Stromal cell of bone marrow (primary cell): ENCODE data around the gene TREM2.

Experiments used
- DNase-seq: peaks from one replicate; pipeline ENCODE4 v3.0.0-alpha.2; 2012; ENCODE audit warnings: low read depth

Gene TREM2

DNA sequence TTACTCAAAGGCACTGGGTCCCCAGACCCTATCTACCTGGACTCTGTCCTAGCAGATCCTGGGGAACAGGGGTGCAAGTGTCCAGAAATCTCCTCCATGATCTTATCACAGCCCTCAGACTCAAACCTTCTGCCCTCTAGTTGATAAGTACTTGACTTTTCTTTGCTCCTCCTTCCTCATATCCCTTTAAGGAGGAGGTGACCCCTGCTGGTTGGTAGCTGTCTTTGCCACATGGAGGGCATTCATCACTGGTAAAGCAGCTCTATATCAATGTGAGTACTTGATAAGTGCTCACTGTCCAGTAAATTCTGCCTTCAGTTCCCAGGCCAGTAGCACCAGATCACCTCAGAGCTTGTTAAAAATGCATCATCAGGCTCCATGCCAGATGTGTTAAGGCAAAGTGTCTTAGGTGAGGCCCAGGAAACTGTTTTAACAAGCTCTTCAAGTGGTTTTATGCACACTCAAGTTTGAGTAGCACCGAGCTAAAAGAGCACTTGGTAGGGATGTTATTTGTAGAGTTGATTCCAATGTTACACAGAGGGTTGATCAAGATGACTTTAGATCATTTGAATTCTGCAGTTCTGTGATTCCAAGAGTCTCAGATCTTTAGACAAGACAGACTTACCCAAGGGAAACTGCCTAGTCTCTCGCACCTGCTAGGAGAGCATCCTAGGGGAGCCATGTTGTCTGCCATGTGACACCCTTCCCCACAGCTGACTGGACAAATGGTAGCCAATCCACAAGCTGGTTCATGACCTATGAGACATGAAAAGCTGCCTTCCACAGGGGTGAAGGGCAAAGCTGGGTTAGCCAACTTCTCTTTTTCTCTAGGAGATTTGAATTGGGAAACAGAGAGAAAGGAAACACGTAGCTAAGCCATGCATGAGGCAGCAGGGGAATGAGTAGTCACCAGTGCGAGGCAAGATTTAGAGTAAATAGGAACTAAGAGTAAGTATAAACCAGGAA lies 19.4 kb upstream of the TREM2 start:
- DNase-seq = peak; percentile 22

- DNase-seq = no peak
Measured at GRCh38 chr6:41181566-41181965, 18.6 kb upstream of the TREM2 start.

DNA sequence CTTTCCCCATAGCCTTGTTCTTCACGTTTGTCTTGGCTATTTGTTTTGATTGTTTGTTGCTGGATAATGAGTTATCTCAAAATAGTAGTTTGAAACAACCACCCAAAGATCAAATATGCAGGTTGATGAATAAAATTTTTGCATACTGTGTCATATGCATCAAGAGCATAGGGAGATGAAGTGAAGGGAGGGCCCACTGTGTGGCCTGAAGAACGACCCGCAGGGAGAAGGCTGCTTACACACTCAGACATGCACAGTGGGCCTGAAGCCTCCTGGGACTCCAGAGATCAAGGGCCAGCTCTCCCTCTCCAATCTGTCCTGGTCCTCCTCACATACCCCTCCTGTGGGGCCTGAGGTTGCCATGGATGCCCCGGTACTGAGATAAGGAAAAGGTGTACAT lies 16.2 kb upstream of the TREM2 start:
- DNase-seq = no peak

DNA sequence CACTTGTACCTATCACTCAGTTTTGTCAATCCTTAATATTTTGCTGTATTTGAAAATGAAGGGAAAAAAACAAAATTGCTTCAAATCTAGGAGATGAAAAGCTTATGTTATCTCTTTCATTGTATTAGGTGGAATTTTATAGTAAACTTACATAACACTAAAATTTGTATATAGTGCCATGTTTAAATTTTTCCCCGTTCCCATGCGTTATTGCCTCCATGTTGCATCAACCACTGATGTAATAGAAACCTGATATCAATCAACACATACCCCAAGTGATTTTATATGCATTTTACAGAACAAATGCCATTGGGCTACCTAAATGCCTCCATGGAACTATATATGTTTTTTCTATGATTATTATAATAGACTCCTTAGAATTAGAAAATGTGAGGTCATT lies 14.8 kb upstream of the TREM2 start:
- DNase-seq = no peak

DNA sequence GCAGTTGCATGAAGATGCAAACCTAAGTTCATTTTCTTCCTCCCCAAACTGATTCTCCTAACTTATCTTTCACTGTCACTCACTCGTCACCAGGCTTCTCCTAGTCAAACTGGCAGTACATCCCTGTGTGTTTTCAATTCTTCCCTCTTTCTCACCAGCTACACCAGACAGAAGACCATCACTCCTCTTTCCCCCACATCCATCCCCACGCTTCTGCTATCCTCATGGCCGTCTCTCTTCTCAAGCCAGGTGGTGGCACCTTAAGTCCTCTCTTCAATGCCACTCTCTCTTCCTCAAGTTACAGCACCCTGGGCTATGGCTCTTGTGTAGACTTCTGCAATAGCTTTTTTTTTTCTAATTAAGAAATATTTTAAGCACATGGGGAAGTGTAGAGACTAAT lies 14.4 kb upstream of the TREM2 start:
- no peak for DNase-seq

- DNase-seq = no peak
Measured at GRCh38 chr6:41176189-41176588, 13.3 kb upstream of the TREM2 start.

GRCh38 chr6:41175084-41175483 lies 12.2 kb upstream of the TREM2 start:
- no peak for DNase-seq

- DNase-seq = no peak
Measured at GRCh38 chr6:41174610-41175009, 11.7 kb upstream of the TREM2 start.

- DNase-seq = no peak
Measured at GRCh38 chr6:41171908-41172307, 9.0 kb upstream of the TREM2 start.

- DNase-seq = no peak
Measured at GRCh38 chr6:41170547-41171160, 7.7 kb upstream of the TREM2 start.

DNA sequence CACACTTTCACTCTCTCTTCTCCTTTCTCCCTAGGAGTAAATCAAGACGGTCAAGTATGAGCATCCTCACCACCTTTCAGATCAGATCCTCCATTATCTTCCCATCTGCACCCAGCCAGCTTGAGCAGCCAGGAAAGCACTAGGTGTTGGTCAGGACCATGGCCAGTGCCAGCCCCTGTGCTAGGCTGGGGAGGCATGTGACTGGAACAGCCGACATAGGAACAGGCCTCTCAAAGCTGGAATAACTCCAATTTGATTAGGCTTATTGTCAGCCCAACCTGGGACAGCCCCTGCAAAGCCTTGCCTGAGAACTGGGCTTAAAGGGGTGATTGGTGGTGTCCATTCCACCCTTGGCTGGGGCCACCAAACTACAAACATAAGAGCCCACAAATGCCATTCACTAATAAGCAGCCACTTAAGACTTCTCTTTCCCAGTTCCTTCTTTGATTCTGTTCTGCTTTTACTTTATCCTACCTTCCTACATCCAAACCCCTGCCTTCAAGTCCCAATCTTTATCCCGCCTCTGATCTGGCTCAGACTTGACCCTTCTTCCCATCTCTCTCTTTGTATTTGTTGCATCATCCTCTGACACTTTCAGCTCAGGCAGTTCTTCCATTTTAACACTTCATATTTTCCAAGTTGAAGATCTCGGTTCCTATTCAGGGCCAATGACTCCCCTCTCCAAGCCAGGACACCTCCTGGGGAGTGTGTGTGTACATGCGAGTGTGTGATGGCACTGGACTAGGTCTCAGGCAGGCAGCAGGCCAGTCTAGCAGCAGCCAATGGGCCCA lies 4.5 kb upstream of the TREM2 start:
- DNase-seq = no peak

GRCh38 chr6:41164551-41165120 lies 1.7 kb upstream of the TREM2 start:
- no peak for DNase-seq

DNA sequence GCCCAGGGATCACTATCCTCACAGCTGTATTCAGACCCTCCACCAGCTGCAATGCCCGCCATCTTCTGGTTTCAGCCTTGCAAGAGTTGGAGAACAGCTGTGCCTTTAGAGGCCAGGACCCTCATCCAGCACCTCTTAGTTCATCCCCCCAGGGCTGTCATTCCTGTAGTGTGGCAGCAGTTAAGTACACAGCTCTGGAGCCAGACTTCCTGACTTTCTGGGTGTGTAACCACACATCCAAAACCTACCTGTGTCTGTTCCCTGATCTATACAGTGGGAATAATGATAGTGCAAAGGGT lies 452 bp upstream of the TREM2 start:
- no peak for DNase-seq

DNA sequence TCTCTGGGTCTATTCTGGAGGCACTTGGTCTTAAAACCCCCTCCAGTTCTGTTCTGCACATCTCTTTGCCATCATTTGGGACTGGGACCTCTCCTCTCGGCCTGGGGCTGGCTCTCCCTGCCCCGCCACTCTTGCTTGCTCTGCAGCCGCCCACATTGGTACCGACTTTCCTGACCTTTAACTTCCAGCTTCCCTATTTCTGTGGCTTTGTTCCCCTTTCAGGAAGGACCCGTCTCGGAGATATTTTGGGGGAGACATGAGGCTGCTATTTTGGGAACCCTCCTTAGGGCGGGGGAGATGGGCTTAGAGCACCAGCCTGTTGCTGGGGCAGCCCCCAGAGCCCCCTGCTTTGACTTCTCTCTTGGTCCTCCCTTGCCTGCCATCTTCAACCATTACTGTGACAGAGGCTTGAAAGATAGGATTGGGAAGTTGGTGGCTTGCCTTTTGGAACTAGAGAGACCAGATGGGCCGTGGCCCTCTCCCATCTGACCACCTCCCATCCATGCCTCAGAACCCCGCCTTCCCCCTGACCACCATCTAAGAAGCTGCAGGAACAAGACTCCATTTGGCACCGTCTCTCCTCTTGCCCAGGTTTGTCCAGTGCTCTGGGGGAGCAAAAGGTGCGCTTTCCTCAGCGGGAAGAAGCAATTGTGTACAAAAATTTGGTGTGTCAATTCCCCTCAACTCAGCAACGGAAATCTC lies 914 bp downstream of the TREM2 start:
- DNase-seq = no peak

GRCh38 chr6:41161380-41161779 lies 1.5 kb downstream of the TREM2 start:
- no peak for DNase-seq

- no peak for DNase-seq
Measured at GRCh38 chr6:41160933-41161332, 2.0 kb downstream of the TREM2 start.

DNA sequence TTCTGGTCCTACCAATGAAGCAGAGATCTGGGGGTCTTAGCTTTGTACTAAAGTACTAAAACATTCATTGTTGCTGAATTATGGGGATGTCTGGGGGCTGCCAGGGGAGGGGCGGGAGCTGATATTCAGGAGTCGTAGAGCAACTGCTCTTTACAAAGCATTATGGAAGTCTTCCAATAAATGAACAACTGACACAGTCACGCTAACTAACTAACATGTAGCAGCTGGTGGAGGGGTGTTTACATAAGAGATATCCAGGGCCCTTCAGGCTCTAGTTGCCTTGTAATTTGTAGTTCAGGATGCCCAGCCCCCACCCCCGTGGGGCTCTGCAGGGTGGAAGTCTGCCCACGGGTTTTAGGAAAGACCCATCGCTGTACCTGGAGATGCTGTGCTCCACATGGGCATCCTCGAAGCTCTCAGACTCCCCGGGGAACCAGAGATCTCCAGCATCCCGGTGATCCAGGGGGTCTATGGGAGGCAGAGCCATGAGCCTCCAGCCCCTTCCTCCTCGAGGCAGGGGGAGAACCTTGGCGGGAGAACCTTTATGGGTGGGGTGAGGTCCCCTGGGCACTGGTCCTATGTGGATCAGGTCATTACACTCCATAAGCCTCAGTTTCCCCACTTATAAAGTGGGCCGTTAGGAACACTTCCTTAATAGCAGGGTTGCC lies 3.4 kb downstream of the TREM2 start:
- no peak for DNase-seq

GRCh38 chr6:41157323-41157722 lies 5.6 kb downstream of the TREM2 start:
- DNase-seq = no peak

DNA sequence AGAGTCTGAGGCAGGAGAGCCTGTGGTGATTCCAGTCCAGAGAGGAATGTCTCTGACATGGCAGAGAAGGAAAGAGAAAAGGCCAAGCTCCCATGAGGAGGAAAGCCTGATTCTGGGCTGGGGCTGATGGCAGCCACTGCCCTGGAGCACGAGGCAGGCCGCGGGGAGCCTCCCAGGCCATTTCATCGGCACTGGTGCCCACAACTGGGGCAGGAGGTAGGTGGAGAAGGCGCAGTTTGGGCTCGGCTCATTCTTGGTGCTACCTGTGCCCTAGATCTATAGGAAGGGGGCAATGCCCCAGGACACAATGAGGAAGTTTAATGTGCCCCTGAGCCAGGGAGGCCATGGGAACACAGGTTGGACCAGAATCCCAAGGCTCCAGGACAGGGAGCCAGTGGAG lies 6.1 kb downstream of the TREM2 start:
- DNase-seq = no peak

DNA sequence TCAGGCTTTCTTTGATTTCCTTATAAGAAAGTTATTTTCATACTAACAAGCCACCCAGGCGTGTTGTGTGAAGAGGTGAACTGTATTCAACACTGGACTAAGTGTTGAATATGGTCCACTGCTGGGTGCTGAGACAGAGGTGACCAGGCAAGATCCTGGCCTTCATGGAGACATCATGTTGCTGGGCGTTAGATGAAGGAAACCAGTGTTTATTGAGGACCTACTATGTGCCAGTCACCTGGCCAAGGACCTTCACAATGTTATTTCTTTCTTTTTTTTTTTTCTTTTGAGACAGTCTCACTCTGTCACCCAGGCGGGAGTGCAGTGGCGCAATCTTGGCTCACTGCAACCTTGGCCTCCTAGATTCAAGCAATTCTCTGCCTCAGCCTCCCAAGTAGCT lies 6.9 kb downstream of the TREM2 start:
- DNase-seq = no peak

DNA sequence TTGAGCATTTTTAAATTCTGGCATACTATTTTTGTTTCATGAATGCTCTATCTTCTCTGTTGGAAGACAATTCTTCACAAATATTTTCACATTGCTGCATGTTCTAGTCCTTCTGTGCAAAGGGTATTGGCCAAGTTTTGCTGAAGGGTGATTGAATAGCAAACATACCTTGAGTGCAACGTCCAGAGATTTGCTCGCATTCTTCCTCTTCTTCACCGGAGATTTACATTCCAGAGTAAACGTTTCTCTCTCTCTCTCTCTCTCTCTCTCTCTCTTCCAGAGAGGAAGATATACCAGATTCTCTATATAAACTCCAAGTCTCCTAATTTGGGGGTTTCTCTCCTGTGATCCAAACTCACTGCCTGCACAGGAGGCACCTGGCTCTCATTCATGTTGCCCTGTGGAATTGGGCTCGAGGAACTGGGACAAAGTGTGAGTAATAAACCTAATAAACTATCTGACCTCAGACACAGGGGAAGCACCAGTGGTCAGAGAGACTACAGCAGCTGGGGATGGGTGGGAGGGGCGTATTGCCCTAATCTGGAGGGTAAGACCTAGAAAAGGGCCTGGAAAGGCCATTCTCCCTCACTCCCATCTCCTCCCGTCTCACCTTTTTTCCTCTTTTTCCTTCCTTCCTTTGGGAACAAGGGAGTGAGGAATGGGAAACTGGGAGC lies 7.6 kb downstream of the TREM2 start:
- DNase-seq = no peak
